GM23248 (cell line): ENCODE measurements around the gene FAM177A1.

Source experiments
- EZH2 ChIP-seq: fragments of 200-600 bp; sonication (generic); IDR thresholded peaks from 2 replicates; pipeline ENCODE4 v1.6.1; 2018; ENCODE audit warnings: antibody characterized with exemption, mild to moderate bottlenecking; ENCODE audit not compliant: insufficient read depth, poor library complexity, severe bottlenecking
- EZH2phosphoT487 ChIP-seq: fragments of 200-600 bp; sonication (generic); IDR thresholded peaks from 2 replicates; pipeline ENCODE4 v1.6.1; 2018; ENCODE audit warnings: antibody characterized with exemption, moderate library complexity, mild to moderate bottlenecking, low read depth; ENCODE audit not compliant: insufficient read depth

- no peak for TF ChIP-seq EZH2
- TF ChIP-seq EZH2phosphoT487, result no peak
Observed at GRCh38 chr14:35042632-35043031, 3.4 kb upstream of the FAM177A1 start.
